GM19468 (cell line): ENCODE results near the gene LRIG3.
"Not testable (repeated sequence)": the region's sequence is repeated elsewhere in the genome, so short reads cannot be mapped to it uniquely, and the experiment has no call there.

Experiments used
- ATAC-seq: cut with Tn5 transposase; IDR thresholded peaks from one replicate; pipeline ENCODE4 v1.9.1; 2021; ENCODE audit warnings: mild to moderate bottlenecking, moderate library complexity, moderate number of reproducible peaks; ENCODE audit not compliant: unreplicated experiment; ENCODE audit errors: extremely low read depth

The LRIG3 gene

GRCh38 chr12:58914457-58914856, 5.8 kb downstream of the LRIG3 start:
- ATAC-seq: no peak

- no peak for ATAC-seq
Observed at GRCh38 chr12:58907391-58907790, 12.9 kb downstream of the LRIG3 start.

- ATAC-seq: no peak
Observed at GRCh38 chr12:58906917-58907316, 13.4 kb downstream of the LRIG3 start.

DNA sequence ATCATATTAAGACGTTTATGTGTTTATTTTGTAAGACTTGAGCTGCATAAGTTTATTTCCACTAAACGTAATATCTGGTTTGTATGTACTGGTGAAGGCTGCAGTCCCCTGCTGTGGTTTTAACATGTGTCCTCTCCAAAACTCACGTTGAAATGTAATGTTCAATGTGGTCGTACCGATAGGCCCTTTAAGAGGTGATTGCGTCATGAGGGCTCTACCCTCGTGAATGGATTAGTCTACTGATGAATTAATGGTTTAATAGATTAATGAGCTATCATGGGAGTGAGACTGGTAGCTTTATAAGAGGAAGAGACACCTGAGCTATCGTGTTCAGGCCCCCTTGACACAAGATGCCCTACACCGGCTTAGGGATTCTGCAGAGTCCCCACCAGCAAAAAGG, 14.9 kb downstream of the LRIG3 start:
- ATAC-seq: no peak

GRCh38 chr12:58902726-58903125, 17.6 kb downstream of the LRIG3 start:
- not testable (repeated sequence) for ATAC-seq

DNA sequence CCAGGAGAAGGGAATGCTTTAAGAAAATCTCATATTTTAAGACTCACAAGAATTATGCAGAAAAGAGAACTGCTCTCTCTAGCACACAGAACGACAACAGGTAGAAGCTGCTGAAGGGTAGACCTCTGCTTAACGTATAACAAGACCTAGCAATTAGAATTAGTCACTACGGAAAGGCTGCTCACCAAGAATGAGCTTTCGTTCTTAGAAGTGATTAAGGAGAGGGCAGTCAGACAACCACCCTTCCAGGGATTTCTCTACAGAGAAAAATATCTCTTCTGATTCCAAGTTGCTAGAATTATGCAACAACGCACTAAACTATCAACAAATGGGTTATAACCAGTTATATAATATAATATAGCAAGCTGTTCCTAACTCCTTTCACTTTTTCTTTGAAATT, 18.6 kb downstream of the LRIG3 start:
- ATAC-seq: no peak

DNA sequence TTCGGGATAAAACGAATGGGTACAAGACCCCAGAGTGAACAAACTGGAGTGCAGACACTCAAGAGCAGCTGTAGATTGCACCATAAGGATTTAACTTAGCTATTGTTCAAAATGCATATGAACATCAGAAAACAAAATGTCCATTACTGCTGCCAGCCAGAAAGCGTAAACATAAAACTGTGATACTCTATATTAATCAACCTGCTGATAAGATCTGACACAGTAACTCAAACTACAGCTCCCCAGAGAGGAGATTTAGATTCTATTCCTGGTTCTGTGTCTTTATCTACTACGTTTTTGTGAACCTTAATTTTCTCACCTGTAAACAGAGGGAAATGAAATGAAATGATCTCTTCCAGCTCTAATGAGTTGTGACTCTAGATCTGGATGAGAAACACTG, 22.3 kb downstream of the LRIG3 start:
- ATAC-seq: no peak

DNA sequence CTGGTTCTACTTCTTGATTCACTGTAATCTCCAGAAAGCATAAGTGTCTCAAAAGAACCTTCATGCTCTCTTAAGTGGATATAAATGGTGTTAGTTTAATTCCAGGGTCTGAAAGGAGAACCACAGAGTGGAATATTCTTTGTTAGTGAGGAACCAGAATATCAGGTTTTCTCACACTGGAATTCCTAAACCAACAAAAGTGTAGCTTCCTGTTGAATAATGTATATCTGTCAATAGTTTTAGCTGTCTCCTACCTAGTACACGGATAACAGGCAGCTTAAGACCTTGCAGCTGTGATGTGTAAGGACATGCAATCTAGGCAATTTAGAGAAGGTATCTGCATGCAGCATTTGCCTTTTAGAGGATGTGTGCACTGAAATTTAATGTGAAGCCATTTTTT, 24.0 kb downstream of the LRIG3 start:
- ATAC-seq: no peak

GRCh38 chr12:58895053-58895452, 25.3 kb downstream of the LRIG3 start:
- ATAC-seq: no peak

GRCh38 chr12:58894040-58894439, 26.3 kb downstream of the LRIG3 start:
- ATAC-seq: no peak

DNA sequence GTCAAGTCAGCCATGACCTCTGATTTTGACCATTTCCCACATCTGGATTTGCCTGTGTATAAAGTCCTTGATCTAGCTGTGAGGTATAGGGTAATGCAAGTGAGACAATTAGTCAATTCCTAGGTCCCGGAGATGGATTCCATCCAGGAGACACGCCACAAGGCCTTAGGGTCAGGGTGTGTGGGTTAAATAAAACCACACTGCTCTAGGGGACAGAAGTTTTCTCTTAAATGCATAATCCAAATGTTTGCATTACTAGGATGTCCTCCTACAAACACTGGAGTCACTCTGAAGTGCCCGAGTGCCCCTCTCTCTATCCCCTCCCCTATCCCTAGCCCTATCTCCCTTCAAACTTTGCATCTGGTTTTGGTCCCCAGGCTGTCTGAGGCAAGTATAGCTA, 26.8 kb downstream of the LRIG3 start:
- ATAC-seq: no peak

- no peak for ATAC-seq
Observed at GRCh38 chr12:58889557-58889956, 30.7 kb downstream of the LRIG3 start.

GRCh38 chr12:58888131-58888783, 32.0 kb downstream of the LRIG3 start:
- ATAC-seq: no peak

DNA sequence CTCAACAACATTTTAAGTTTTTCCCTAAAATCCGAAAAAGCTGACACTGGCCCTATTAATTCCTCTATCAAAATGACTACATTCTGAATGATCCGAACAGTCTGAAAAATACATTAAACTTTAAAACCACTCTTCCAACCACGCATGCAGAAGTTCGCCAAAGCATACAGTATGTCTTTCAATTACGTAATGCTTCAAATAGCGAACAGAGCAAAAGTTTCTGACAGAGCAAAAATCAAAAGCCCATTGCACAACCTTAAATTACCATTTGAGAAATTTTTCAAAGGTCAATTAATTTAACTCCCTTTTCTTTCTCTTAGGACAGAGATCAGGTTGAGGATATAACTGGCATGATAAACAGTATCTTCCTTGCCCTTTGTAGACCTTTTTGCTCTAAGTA, 33.2 kb downstream of the LRIG3 start:
- no peak for ATAC-seq

DNA sequence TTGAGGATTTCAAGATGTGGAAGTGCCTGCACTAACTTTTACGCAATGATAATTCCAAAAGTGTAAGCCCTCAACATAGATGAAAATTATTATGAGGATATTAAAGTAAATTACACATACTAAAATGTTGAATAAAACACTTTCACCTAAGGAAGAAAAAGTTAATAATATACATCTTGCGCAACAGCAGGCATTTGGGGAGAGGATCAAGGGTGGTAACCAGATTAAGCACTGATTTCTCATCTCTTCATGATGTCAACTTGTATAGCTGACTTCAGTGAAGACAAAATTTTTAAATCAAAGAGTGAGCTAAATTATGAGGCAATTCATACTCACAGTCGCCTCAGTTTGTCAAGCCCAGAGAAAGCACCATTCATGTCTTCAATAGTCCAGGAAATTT, 33.8 kb downstream of the LRIG3 start:
- ATAC-seq: no peak

DNA sequence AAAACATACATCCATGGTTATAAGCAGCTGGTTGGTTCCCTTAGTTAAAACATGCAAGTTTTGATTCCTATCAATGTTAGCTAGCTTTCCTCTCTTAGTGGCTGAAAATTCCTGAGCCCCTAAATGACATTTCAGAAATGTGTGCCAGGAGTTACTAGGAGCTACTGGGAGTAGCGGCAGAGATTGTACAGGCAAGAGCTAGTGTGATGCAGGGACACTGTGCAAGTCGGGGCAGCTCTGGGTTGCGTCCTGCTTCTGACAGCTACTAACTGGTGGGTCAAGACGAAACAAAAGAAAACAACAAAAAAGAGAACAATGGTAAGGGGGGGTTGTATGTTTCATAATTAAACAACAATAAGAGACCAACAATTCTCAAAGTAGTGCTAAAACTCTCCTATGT, 35.4 kb downstream of the LRIG3 start:
- ATAC-seq: no peak

DNA sequence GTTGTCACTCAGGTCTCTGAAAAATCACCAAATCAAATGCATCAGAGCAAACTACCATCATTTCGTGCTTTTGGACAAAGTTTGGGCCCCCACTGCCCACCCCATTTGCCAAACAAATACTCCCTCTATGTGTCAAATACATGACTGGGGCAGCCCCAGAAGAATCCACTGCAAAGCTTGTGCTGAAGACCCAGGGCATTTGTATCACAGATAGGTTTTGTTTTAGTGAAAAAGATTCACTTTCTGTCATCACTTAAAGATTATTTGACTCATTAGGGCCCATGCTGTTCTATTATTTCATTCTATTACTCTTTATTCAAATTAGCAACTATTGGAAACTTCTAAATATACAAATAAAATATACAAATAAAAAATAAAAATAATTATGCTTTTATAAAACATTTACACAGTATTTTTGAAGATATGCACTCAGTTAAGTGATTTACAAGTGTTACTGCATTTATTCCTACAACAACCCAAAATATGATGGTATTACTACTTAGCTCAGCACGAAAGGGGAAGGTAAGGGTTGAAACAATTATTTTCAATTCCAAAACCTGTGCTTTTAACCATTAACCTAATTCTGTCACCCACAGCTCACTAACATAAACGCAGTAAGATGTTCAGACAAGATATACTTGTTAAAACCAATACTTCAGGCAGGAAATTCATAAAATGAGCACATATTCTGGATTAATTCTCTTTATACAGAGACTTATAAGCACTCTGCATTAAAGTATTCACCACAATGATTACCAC, 36.5 kb downstream of the LRIG3 start:
- ATAC-seq: no peak

DNA sequence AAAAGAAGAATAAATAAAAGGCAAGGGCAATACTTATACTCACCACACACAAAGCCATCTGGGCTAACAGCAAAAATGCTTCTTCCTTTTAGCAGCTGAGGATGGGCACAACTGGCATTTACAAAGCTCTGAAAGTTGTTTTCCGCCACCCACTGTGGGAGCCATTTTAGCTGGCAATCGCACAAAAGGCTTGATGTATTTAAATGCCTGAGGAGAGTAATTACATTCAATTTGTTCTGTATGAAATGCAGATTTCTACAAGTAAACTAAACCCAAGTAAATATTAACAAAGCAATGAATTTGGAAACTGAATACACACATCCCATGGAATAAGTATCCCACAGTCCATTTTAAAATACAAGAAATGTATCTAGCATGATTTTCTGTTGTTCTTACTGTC, 37.5 kb downstream of the LRIG3 start:
- no peak for ATAC-seq

DNA sequence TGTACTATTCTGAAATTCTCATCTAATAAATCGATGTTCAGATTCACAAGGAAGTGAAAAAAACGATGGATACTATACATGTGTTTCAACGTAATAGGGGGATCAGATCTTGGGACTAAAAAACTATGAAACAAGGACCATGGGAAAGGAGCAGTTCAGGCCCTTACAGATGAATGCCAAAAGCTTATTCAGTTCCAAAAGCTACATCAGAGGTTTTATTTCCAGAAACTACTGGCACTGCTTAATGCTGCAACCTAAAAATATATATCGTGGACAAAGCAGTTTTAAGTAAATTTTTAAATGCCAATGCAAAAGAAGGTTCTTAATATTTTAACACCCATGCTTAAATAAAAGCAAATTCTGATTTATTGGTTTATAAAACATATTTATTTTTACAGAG, 38.5 kb downstream of the LRIG3 start:
- no peak for ATAC-seq

DNA sequence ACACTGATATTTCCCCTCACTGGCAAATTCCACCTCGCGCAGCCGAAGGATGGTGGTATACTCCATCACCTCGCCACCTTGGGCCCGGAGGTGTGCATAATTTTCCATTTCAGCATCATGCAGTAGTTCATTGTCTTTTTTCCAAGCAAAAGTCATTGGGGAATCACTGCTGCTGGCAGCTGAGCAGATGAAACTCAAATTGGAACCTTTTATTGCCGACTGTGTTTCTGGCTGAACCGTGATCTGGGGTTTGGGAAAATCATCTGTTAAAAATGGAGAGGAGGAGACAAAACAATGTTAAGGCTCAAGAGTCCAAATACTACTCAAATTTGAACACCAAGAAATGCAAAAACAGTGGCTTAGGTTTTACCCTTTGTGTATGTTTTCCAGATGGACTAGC, 39.7 kb downstream of the LRIG3 start:
- no peak for ATAC-seq

GRCh38 chr12:58877243-58877743, 43.0 kb downstream of the LRIG3 start:
- ATAC-seq: no peak

- ATAC-seq: no peak
Observed at GRCh38 chr12:58873496-58873895, 46.8 kb downstream of the LRIG3 start.
